ENCODE results near the gene S100A2. TPM values are rescaled to one million over a fixed set of nuclear protein-coding genes. Genes with fewer than 3 reads are reported as not detected.

The S100A2 gene
- total and polyA plus RNA-seq, 2 of the 8 experiments (the other 6 are each of a cell fraction or from before 2014, with no cell fraction given) = 0.86 TPM; not detected in 1

DNA sequence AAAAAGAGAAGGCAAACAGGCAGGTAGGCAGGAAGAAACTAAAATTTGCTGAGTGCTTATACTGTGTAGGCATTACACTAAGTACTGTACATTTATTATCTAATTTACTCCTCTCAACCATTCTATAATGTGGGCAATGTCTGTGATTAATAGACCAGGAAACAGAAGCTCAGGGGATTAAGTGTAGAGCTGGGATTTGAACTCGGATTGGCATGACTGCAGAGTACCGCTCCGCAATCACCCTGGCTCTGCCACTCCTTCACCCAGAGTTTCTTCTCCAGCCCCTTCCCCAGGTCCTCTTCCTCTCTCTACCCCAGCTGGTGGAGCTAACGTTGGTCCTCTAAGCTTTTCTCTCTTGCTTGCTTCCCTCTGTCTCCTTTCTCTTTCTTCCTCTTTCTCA is 11.5 kb upstream of the S100A2 start (continued):
- TF ChIP-seq, protein P1, sequence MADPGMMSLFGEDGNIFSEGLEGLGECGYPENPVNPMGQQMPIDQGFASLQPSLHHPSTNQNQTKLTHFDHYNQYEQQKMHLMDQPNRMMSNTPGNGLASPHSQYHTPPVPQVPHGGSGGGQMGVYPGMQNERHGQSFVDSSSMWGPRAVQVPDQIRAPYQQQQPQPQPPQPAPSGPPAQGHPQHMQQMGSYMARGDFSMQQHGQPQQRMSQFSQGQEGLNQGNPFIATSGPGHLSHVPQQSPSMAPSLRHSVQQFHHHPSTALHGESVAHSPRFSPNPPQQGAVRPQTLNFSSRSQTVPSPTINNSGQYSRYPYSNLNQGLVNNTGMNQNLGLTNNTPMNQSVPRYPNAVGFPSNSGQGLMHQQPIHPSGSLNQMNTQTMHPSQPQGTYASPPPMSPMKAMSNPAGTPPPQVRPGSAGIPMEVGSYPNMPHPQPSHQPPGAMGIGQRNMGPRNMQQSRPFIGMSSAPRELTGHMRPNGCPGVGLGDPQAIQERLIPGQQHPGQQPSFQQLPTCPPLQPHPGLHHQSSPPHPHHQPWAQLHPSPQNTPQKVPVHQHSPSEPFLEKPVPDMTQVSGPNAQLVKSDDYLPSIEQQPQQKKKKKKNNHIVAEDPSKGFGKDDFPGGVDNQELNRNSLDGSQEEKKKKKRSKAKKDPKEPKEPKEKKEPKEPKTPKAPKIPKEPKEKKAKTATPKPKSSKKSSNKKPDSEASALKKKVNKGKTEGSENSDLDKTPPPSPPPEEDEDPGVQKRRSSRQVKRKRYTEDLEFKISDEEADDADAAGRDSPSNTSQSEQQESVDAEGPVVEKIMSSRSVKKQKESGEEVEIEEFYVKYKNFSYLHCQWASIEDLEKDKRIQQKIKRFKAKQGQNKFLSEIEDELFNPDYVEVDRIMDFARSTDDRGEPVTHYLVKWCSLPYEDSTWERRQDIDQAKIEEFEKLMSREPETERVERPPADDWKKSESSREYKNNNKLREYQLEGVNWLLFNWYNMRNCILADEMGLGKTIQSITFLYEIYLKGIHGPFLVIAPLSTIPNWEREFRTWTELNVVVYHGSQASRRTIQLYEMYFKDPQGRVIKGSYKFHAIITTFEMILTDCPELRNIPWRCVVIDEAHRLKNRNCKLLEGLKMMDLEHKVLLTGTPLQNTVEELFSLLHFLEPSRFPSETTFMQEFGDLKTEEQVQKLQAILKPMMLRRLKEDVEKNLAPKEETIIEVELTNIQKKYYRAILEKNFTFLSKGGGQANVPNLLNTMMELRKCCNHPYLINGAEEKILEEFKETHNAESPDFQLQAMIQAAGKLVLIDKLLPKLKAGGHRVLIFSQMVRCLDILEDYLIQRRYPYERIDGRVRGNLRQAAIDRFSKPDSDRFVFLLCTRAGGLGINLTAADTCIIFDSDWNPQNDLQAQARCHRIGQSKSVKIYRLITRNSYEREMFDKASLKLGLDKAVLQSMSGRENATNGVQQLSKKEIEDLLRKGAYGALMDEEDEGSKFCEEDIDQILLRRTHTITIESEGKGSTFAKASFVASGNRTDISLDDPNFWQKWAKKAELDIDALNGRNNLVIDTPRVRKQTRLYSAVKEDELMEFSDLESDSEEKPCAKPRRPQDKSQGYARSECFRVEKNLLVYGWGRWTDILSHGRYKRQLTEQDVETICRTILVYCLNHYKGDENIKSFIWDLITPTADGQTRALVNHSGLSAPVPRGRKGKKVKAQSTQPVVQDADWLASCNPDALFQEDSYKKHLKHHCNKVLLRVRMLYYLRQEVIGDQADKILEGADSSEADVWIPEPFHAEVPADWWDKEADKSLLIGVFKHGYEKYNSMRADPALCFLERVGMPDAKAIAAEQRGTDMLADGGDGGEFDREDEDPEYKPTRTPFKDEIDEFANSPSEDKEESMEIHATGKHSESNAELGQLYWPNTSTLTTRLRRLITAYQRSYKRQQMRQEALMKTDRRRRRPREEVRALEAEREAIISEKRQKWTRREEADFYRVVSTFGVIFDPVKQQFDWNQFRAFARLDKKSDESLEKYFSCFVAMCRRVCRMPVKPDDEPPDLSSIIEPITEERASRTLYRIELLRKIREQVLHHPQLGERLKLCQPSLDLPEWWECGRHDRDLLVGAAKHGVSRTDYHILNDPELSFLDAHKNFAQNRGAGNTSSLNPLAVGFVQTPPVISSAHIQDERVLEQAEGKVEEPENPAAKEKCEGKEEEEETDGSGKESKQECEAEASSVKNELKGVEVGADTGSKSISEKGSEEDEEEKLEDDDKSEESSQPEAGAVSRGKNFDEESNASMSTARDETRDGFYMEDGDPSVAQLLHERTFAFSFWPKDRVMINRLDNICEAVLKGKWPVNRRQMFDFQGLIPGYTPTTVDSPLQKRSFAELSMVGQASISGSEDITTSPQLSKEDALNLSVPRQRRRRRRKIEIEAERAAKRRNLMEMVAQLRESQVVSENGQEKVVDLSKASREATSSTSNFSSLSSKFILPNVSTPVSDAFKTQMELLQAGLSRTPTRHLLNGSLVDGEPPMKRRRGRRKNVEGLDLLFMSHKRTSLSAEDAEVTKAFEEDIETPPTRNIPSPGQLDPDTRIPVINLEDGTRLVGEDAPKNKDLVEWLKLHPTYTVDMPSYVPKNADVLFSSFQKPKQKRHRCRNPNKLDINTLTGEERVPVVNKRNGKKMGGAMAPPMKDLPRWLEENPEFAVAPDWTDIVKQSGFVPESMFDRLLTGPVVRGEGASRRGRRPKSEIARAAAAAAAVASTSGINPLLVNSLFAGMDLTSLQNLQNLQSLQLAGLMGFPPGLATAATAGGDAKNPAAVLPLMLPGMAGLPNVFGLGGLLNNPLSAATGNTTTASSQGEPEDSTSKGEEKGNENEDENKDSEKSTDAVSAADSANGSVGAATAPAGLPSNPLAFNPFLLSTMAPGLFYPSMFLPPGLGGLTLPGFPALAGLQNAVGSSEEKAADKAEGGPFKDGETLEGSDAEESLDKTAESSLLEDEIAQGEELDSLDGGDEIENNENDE (IDR thresholded peaks at IDR 0.05; ENCODE audit: insufficient replicate concordance, low read length) = no peak
- TF ChIP-seq, protein P2, sequence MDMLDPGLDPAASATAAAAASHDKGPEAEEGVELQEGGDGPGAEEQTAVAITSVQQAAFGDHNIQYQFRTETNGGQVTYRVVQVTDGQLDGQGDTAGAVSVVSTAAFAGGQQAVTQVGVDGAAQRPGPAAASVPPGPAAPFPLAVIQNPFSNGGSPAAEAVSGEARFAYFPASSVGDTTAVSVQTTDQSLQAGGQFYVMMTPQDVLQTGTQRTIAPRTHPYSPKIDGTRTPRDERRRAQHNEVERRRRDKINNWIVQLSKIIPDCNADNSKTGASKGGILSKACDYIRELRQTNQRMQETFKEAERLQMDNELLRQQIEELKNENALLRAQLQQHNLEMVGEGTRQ (IDR thresholded peaks at IDR 0.05; ENCODE audit: low read length) = no peak
- TF ChIP-seq ASH2L (IDR thresholded peaks at IDR 0.05; ENCODE audit: low read length) (no peak), JUND (IDR thresholded peaks at IDR 0.05; ENCODE audit: low read length) (no peak), CEBPB (IDR thresholded peaks at IDR 0.05; ENCODE audit: low read depth, low read length) (no peak)
